Anterior cingulate cortex (tissue), 58 donors: Measurements from ENCODE around the gene APC2.
A peak's percentile ranks its signal among the peaks of the same experiment; 100 is the strongest.

Source experiments
- DNase-seq, 58 donors: peaks; one replicate each; lab custom pipeline; 2025; lab: John Stamatoyannopoulos, UW

The APC2 gene, protein sequence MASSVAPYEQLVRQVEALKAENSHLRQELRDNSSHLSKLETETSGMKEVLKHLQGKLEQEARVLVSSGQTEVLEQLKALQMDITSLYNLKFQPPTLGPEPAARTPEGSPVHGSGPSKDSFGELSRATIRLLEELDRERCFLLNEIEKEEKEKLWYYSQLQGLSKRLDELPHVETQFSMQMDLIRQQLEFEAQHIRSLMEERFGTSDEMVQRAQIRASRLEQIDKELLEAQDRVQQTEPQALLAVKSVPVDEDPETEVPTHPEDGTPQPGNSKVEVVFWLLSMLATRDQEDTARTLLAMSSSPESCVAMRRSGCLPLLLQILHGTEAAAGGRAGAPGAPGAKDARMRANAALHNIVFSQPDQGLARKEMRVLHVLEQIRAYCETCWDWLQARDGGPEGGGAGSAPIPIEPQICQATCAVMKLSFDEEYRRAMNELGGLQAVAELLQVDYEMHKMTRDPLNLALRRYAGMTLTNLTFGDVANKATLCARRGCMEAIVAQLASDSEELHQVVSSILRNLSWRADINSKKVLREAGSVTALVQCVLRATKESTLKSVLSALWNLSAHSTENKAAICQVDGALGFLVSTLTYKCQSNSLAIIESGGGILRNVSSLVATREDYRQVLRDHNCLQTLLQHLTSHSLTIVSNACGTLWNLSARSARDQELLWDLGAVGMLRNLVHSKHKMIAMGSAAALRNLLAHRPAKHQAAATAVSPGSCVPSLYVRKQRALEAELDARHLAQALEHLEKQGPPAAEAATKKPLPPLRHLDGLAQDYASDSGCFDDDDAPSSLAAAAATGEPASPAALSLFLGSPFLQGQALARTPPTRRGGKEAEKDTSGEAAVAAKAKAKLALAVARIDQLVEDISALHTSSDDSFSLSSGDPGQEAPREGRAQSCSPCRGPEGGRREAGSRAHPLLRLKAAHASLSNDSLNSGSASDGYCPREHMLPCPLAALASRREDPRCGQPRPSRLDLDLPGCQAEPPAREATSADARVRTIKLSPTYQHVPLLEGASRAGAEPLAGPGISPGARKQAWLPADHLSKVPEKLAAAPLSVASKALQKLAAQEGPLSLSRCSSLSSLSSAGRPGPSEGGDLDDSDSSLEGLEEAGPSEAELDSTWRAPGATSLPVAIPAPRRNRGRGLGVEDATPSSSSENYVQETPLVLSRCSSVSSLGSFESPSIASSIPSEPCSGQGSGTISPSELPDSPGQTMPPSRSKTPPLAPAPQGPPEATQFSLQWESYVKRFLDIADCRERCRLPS (N-terminal part only)

DNA sequence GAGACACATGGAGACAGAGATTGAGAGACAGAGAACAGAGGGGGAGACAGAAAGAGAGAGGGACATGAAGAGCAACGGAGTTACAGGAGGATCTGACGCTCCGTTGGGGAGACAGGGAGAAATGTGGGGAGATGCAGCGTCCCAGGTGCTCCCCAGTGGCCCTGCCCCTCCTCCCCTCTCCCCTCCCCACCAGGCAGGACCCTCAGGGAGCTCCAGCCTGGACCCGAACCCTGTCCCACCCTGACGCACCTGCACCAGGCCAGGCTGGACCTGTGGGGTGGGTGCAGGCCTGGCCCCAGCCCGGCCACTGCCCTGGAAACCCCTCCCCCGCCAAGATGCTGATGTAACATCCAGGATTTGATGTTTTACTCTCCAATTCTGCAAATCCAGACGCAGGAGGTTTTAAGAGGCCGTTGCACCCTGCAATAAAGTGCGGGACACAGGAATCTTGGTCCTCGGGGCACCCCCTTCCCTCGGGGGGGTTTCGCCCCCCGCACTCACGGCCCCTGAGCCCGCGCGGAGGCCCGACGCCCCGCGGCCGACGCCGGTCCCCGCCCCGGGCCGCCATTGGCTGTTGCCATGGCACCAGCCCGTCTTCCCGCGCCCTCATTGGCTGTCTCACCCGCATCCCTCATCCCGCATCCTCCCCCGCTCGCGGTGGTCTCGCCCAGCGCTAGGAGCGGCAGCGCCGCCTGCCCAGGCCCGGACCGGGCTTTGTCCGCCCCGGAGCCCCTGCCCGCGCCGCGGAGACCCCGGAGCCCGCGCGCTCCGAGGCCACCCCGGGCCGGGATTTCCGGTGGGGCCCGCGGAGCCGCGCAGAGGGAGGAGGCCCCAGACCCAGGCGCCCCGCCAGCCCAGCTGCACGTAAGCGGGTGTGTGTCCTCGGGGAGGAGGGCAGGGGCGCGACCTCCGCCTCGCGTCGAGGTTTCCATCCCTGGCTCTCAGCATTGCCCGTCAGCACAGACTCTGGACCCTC lies at the start of gene APC2:
APC2 (plus strand) TSS at position 655 of the 976 bp plus-strand sequence. CDS start 2,881 bp downstream, outside the sequence.
- peak; percentile 32 to 93 (median 82) for DNase-seq

DNA sequence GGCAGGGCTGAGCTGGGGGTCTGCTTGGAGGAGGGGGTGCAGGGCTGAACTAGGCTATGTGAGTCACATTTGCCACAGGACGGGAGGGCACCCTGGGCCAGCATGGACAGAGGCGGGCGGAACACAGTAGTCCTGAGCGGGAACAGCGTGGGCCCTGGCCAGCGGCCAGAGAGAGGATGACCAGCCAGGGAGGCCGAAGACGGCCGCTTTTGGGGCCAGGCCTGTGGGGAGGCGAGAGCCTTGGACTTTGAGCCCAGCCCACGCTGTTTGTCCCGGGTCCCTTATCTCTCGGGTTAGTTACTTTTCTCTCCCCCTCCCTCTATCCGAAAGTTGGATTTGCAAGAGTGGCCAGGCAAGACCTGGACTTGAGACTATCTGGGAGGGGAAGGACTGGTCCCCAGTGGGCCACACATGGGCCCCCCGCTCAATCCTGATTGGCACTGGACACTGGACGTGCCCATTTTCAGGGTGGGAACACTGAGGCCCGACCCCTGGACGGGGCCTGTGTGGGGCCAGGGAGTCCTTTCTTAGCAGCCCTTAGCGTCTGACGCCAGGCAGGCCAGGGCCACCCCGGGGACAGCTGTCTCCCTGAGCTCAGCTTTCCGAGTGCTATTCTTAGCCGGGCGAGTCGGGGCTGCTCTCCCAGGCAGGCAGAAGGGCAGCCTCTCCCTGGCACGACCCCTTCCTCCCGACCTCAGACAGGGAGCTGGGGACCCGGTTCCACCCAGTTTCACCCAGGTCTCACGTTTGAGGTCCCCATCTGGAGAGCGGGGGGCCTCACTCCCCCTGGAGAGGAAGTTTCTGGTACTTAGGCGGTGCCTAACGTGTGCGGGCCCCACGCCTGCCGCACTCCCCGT lies 49.4 kb upstream of the APC2 start:
- peak in 19 of 58 donors; percentile 8 to 70 (median 34) for DNase-seq

DNA sequence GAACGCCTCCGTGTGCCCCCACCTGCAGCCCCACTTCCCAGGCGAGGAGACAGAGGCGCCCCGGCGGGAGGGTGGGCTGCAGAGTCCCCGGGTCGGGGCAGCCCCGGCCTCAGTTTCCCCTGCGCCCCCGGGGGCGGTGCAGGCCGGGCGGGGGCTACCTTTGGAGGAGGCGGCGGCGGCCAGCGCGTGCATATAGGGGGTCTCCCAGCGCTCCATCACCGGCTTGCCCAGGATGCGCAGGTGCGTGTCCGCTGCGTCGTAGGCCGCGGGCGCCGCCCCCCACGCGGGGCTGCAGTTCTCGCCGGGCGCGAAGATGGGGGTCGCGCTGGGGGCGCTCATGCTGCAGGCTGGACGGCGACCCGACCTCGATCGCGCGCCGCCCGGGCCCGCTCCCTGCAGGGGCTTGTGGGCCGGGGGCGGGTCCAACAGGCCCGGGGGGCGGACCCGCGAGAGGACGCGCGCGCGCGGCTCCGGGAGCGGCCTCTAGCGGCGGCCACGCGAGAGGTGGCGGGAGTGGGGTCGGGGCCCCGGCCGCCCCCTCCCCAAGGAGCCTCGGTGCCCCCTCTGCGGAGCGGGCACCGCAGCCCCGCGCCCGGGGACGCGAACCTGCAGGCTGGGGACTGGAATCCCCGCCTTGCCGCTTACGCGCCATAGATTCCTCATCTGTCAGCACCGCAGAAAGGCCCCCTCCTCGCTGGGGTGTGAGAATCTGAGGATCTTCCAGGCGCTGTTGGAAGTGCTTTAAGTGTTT lies 48.6 kb upstream of the APC2 start, which contains the start of gene GAMT:
GAMT (minus strand) TSS at position 405 of the 751 bp plus-strand sequence; CDS start at position 339, 66 bp downstream.
- peak in 39 of 58 donors; percentile 13 to 67 (median 41) for DNase-seq

DNA sequence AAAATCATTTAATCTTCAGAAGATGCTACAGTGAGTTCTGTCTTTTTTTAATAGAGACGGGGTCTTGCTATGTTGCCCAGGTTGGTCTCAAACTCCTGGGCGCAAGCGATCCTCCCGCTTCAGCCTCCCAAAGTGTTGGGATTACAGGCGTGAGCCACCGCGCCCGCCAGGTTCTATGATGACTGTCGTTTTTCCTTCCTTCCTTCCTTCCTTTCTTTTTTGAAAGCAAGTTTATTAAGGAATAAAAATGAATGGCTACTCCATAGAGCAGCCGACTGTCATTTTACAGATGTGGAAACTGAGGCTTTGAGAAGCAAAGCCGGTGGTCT lies 48.1 kb upstream of the APC2 start:
- DNase-seq = no peak

DNA sequence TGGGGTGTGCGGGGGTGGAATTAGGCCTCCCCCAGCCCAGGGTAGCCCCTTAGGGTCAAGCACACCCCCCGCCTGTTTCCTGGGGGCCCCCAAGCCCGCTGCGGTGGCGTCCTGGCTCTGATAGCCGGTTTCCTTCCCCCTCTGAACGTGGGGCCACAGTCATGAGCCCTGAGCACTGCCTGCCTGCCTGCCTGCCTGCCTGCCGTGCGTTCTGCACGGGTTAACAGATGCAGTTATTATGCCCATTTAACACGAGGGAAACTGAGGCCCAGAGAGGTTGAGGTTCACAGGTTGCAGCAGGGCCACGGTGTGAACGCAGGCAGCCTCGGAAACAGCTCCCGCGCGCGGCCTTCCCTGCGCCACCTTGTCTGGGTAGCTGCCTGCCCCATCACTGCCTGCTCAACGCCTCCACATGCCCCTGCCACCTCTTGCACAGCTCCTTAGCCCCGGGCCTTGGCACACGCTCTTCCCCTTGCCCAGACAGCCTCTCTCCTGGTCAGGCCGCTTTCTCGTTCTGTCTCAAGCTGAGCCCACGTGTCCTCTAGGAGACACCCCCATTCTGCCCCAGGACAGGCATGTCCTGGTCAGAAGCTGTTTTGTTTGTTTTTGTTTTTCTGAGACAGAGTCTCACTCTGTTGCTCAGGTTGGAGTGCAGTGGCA lies 47.4 kb upstream of the APC2 start:
- peak in 1 of 58 donors; percentile 3 for DNase-seq

DNA sequence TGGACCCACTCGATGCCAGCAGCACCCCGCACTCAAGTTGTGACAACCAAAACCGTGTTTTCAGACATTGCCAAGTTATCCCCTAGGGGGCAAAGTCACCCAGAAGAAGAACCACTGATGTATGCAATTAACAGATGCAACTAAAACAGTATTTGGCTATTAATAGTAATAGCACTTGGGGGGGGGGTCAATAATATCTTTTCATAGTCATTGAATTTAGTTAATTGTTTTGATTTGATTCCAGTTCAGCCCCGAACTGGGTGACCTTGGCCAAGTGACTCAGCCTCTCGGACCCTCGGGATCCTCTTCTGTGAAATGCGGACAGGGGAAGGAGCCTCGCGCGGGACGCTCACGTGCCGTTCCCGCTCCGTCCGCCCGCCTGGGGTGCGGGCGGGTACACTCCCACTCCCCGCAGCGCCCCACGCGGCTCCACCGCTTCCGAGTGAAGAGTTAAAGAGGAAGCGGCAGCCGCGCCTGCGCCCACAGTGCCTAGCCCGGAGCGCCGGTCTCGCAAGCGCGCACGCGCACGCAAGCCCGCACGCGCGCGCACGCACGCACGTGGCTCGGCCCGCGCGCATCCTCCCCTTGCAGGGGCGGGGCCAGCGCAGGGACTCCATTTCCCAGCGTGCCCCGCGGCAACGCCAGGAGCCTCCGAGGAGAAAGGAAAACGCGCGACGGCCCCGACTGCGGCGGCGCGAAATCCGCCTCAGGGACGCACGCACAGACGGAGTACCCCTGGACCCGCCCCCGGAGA lies 43.0 kb upstream of the APC2 start:
- peak; percentile 77 to 99 (median 97) for DNase-seq

DNA sequence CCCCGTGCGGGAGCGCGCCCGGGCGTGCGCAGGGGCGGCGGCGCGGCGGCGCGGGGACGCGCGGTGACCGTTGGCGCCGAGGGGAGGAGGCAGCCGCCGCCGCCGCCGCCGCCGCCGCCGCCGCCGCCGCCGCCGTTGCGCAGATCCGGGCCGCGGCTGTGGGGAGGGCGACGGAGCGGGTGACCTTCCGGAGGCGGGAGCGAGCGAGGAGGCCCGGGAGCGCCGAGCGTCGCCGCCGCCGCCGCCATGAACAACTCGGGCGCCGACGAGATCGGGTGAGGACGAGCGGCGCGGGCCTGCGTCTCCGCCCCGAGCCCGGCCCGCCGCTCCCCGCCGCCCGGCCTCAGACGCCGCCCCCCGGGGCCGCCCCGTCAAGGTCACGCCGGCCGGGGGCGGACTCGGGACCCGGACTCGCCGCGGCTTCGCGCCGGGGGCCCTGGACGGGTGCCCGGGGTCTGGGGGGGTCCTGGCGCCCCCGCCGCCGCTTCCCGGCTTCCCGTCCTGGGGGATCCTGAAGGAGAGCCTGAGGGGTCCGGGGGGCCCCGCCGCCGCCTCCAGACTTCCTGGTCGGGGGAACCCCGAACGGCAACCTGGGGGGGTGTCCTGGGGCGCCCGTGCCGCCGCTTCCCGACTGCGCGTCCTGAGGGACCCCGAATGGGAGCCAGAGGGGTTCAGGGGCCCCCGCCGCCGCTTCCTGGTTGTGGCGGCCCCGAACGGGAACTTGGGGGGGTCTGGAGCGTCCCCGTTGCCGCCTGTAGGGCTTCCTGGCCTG lies 42.2 kb upstream of the APC2 start, which contains the start of gene DAZAP1:
DAZAP1 (plus strand) TSS at position 59 of the 772 bp plus-strand sequence; CDS start at position 247, 188 bp downstream.
- peak in 1 of 58 donors; percentile 48 for DNase-seq

DNA sequence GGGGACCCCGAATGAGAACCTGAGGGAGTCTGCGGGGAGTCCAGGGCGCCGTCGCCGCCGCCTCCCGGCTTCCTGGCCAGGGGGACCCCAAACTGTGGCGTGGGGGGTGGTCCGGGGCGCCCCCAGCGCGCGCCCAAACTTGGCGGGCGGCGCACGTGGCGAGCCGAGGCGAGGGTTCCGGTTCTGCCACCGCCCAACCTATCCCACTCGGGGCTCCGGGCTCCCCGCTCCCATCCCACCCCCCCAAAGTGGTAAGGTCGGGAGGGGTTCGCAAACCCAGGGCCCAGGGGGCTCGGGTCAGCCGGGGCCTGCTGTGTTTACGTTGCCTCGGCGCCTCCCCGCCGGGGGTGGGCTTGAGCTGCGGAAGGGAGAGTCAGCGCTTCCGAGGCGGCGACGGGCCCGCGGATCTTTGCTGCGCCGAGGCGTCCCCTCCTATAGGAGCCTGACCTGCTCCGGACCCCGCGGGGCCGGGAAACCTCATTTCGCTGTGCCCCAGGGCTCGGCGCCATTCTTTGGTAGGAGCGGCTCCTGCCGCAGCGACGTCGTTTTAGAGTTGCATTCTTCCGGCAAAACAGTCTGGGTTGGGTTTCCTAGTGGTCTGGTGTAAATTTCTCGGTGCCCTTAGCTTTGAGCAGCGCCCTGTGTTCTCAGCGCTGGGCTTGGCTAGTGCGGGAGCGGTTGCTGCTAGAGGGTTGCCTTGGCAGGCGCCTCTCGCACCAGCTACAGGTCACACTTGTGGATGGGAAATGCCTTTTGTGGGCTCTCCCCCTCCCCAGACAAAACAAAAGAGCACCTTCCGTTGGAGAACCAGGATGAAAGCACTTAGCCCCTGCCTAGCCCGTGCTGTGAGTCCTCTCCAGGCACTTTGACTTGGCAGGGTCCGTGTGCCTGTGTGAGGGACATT lies 41.4 kb upstream of the APC2 start:
- peak in 6 of 58 donors; percentile 22 to 49 (median 36) for DNase-seq

DNA sequence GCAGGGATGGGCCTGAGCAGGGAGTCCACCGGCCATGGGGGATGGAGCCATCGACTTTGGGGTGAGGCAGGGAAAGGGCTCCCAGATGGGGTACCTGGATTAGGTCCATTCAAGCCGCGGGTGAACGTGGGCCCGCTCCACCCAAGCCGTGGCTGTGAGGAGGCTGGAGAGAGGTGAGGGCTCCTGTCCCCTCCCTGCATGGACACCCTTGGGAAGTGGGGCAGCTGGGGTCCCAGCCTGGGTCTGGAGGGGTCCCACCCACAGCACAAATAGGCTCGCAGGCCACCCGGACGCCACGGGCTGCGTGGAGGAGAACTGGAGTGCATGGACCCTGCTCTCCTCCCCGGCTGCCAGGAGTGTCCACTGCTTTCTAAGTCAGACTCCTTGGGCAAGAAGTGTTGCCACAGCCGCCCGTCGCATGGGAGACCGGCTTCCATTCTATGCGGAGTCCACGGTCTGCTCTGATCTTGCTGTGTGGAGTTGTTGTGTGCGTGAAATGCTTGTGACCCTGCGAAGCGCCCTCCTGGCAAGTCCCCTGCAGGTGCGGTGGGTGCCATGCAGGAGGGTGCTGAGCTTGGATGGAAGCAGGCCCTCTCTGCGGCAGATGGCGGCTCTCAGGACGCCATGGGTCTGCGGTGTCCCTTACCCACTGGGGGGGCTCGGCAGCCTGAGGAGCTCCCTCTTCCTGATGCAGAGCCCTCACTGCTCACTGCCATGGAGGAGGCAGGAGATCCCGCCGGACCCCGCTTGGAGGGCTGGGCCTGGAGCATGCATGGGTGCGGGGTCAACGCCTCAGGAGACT lies 40.5 kb upstream of the APC2 start:
- no peak for DNase-seq

DNA sequence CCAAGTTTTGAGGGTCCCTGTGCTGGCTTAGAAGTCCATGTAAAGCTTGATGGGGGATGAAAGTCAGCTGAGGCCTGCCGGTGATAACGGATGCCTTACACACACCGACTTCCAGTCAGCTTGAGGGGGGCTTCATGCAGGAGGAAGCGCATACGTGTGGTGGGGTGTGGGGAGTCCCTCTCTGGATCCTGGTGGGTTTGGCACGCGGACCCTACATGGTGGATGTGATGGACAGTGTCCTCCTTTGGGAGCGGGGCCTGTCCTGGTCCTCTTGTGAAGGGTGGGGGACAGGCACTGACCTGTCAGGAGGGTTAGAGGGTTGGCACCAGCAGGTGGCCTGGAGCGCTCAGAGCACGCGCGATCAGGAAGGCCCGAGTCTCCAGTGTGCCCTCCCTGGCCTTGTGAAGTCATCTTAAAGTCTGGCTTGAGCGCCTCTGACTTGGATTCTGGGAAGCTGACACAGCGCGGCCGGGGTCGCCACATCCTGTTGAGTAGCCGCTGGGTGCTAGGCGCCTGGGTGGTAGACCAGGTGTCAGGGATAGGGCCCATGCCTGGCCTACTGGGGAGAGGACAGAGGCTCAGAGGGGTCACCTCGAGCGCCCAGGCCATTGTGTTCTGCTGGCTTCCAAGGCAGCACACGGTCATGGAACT lies 39.7 kb upstream of the APC2 start:
- no peak for DNase-seq

DNA sequence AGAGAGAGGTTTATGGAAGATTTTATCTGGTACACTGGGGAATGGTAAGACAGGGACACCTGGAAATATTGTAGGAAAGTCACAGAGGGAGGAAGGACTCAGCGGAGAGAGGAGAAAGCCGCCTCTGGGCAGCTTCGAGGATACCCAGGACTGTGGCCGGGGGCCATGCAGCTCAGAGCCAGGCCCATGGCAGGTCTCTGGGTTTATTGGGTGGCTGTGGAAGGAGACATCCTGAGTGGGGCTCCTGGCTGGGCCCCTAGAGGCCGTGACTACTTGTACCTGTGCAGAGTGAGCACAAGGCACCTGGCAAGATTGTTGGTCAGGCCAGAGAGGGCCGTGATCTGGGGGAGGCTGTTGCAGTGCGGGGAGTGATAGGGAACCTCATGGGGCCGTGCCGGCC lies 39.1 kb upstream of the APC2 start:
- DNase-seq = no peak

DNA sequence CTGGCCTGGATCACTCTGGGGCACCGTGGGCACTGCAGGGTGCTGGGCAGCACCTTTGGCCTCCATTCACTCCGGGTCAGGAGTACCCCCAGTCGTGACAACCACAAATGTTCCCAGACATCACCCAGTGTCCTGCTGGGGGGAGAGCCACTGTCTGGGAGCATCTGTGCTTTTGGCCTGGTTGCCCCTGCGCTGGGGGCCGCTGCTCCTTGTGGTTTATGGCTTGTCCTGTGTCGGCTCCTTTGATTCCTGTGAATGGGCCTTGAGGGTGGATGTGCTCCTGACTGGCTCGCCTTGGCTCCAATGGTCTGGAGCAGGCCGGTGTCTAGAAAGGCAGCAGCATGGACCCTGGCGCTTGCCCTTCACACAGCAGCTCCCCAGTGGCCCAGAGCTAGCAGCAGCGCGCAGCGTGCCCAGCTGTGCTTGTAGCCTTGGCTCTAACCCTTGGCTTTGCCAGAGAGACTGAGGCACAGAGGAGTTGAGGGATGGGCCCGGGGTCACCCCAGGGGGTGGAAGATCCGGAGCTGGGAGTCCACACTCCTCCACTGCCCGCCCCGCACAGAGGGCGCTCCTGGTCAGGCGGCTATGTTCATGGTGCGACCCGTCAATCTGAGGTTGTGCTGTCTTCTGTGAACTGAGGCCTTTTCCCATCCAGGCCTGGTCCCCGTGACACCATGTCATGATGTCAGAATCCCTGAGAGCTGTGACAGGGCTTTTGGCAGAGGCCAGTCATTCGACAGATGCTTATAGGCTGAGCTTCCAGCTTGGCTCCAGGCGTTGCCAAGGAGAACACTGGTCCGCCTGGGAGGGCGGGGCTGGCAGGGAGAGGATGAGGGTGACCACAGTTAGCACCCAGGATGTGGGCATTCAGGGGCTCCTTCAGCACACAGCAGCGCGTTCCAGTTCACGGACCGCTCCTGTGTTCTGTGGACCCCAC lies 38.4 kb upstream of the APC2 start:
- peak in 56 of 58 donors; percentile 23 to 97 (median 84) for DNase-seq
